HEK293 (cell line): ENCODE data around the gene BMP6.

Experiments used
- CTCF ChIA-PET: fragments of 350-600 bp; formaldehyde crosslinking; extraction: SDS; loops from one replicate; lab custom pipeline; 2021; ENCODE audit warnings: antibody characterized with exemption; lab: Yijun Ruan, JAX
- POLR2A ChIA-PET: fragments of 300-600 bp; formaldehyde crosslinking; extraction: SDS; loops from one replicate; lab custom pipeline; 2020; ENCODE audit warnings: antibody characterized with exemption, inconsistent platforms; lab: Yijun Ruan, JAX
- H3K27ac ChIP-seq: fragments of 200-500 bp; sonication (Bioruptor generic); 2 replicates; pipeline ENCODE4 v1.5.1; 2014; ENCODE audit warnings: low read depth, low read length, control low read depth, inconsistent platforms; ENCODE audit errors: extremely low read depth
- H3K36me3 ChIP-seq, 2 experiments: fragments of 200-500 bp in 1 of 2; sonication (Bioruptor generic) in 1 of 2; 1 replicate in 1 of 2; 2 replicates in 1 of 2; pipeline ENCODE4 v1.5.1; 2014 to 2017; ENCODE audit warnings: inconsistent platforms in 2 of 2, low read length in 2 of 2; ENCODE audit not compliant: control insufficient read depth in 2 of 2, insufficient read depth in 1 of 2
- H3K4me1 ChIP-seq: fragments of 200-500 bp; sonication (Bioruptor generic); 2 replicates; pipeline ENCODE4 v1.5.1; 2014; ENCODE audit warnings: mild to moderate bottlenecking, low read length, inconsistent platforms; ENCODE audit not compliant: control insufficient read depth, insufficient read depth
- H3K4me3 ChIP-seq: 2 replicates; pipeline ENCODE4 v1.5.1; 2011; ENCODE audit warnings: low read depth, mild to moderate bottlenecking, control low read depth, low read length, moderate library complexity
- H3K9me3 ChIP-seq: fragments of 200-500 bp; sonication (Bioruptor generic); 2 replicates; pipeline ENCODE4 v1.5.1; 2014; ENCODE audit warnings: low read depth, low read length, inconsistent platforms; ENCODE audit not compliant: control insufficient read depth, insufficient read depth
- GLIS1 ChIP-seq: fragments of 450-650 bp; formaldehyde crosslinking; IDR thresholded peaks from 2 replicates; pipeline ENCODE4 v1.5.1; 2016; ENCODE audit warnings: missing biosample characterization, missing genetic modification characterization
- KLF16 ChIP-seq: fragments of 450-650 bp; formaldehyde crosslinking; IDR thresholded peaks from 2 replicates; pipeline ENCODE4 v1.5.1; 2017; ENCODE audit warnings: missing biosample characterization, missing genetic modification characterization
- REPIN1 ChIP-seq: fragments of 450-650 bp; formaldehyde crosslinking; IDR thresholded peaks from 2 replicates; pipeline ENCODE4 v1.5.1; 2017; ENCODE audit warnings: missing biosample characterization, missing genetic modification characterization, low read depth
- SP2 ChIP-seq: fragments of 450-650 bp; formaldehyde crosslinking; IDR thresholded peaks from 2 replicates; pipeline ENCODE4 v1.5.1; 2016; ENCODE audit warnings: missing biosample characterization, missing genetic modification characterization
- ZBTB20 ChIP-seq: fragments of 450-650 bp; formaldehyde crosslinking; IDR thresholded peaks from 2 replicates; pipeline ENCODE4 v1.5.1; 2016; ENCODE audit warnings: missing biosample characterization, missing genetic modification characterization
- ZBTB7A ChIP-seq: fragments of 450-650 bp; formaldehyde crosslinking; IDR thresholded peaks from 2 replicates; pipeline ENCODE4 v1.5.1; 2016; ENCODE audit warnings: low read depth, missing biosample characterization, missing genetic modification characterization
- ZEB2 ChIP-seq: fragments of 450-650 bp; formaldehyde crosslinking; IDR thresholded peaks from 2 replicates; pipeline ENCODE4 v1.5.1; 2016; ENCODE audit warnings: missing biosample characterization, missing genetic modification characterization
- ZFP3 ChIP-seq: fragments of 450-650 bp; formaldehyde crosslinking; IDR thresholded peaks from 2 replicates; pipeline ENCODE4 v1.5.1; 2016; ENCODE audit warnings: low read depth, missing biosample characterization, missing genetic modification characterization
- ZNF10 ChIP-seq: fragments of 450-650 bp; formaldehyde crosslinking; IDR thresholded peaks from 2 replicates; pipeline ENCODE4 v1.5.1; 2017; ENCODE audit warnings: missing biosample characterization, missing genetic modification characterization
- ZNF140 ChIP-seq: fragments of 450-650 bp; formaldehyde crosslinking; IDR thresholded peaks from 2 replicates; pipeline ENCODE4 v1.5.1; 2016; ENCODE audit warnings: missing biosample characterization, missing genetic modification characterization
- ZNF19 ChIP-seq: fragments of 450-650 bp; formaldehyde crosslinking; IDR thresholded peaks from 2 replicates; pipeline ENCODE4; 2016; ENCODE audit warnings: missing biosample characterization, missing genetic modification characterization, low read depth
- ZNF274 ChIP-seq, 2 experiments: fragments of 200-500 bp in 1 of 2; fragments of 450-650 bp in 1 of 2; sonication (Bioruptor generic) in 1 of 2; formaldehyde crosslinking in 1 of 2; IDR thresholded peaks; 2 replicates each; pipeline versions ENCODE4 v1.5.1 to v1.6.1; 2014 to 2016; ENCODE audit warnings: borderline replicate concordance in 1 of 2, inconsistent platforms in 1 of 2, low read length in 1 of 2, missing biosample characterization in 1 of 2, missing genetic modification characterization in 1 of 2
- ZNF311 ChIP-seq: fragments of 450-650 bp; formaldehyde crosslinking; IDR thresholded peaks from 2 replicates; pipeline ENCODE4 v1.5.1; 2017; ENCODE audit warnings: missing biosample characterization, missing genetic modification characterization, borderline replicate concordance
- ZNF37A ChIP-seq: fragments of 450-650 bp; IDR thresholded peaks from 2 replicates; pipeline ENCODE4 v1.5.1; 2018; ENCODE audit warnings: missing biosample characterization, missing genetic modification characterization
- ZNF423 ChIP-seq: fragments of 450-650 bp; formaldehyde crosslinking; IDR thresholded peaks from 2 replicates; pipeline ENCODE4 v1.5.1; 2016; ENCODE audit warnings: missing biosample characterization, missing genetic modification characterization
- ZNF514 ChIP-seq: fragments of 450-650 bp; formaldehyde crosslinking; IDR thresholded peaks from 2 replicates; pipeline ENCODE4 v1.5.1; 2016; ENCODE audit warnings: missing biosample characterization, missing genetic modification characterization
- ZNF596 ChIP-seq: fragments of 450-650 bp; IDR thresholded peaks from 2 replicates; pipeline ENCODE4 v1.5.0; 2018; ENCODE audit warnings: missing biosample characterization, mild to moderate bottlenecking, missing genetic modification characterization, moderate library complexity
- ZNF664 ChIP-seq: fragments of 450-650 bp; formaldehyde crosslinking; IDR thresholded peaks from 2 replicates; pipeline ENCODE4 v1.5.1; 2016; ENCODE audit warnings: missing biosample characterization, missing genetic modification characterization
- ZNF701 ChIP-seq: fragments of 450-650 bp; formaldehyde crosslinking; IDR thresholded peaks from 2 replicates; pipeline ENCODE4 v1.5.1; 2016; ENCODE audit warnings: missing biosample characterization, missing genetic modification characterization
- ZNF768 ChIP-seq: fragments of 450-650 bp; formaldehyde crosslinking; IDR thresholded peaks from 2 replicates; pipeline ENCODE4 v1.5.1; 2018; ENCODE audit warnings: missing biosample characterization, mild to moderate bottlenecking, missing genetic modification characterization
- ZSCAN16 ChIP-seq: fragments of 450-650 bp; formaldehyde crosslinking; IDR thresholded peaks from 2 replicates; pipeline ENCODE4 v1.5.1; 2016; ENCODE audit warnings: missing biosample characterization, missing genetic modification characterization
- TF ChIP-seq, protein P1 (sequence below): fragments of 450-650 bp; formaldehyde crosslinking; IDR thresholded peaks from 2 replicates; pipeline ENCODE4 v1.5.1; 2016; ENCODE audit warnings: missing biosample characterization, missing genetic modification characterization, low read depth
- TF ChIP-seq, protein P2 (sequence below): fragments of 450-650 bp; formaldehyde crosslinking; IDR thresholded peaks from 2 replicates; pipeline ENCODE4 v1.5.1; 2016; ENCODE audit warnings: missing biosample characterization, missing genetic modification characterization, borderline replicate concordance
- TF ChIP-seq, protein P3 (sequence below): fragments of 450-650 bp; formaldehyde crosslinking; IDR thresholded peaks from 2 replicates; pipeline ENCODE4 v1.5.1; 2017; ENCODE audit warnings: missing biosample characterization, mild to moderate bottlenecking, missing genetic modification characterization, moderate library complexity

The BMP6 gene

DNA sequence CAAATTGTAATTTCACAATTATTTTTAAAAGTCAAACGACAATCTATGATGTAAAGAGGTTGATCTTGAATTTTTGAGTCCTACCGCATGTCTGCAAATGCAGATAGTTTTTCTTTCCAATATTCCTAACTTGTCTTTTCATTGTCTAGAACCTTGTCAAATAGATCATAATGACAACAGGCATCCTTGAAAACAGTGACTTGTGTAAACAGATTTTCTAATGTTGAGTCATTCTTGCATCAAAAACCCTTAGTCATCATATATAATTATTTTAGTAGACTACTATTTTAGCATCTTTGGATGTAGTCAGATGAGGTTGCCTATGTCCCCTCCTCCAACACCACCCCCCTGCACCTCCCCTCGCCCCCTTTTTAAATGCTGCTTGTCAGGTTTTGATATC, 43.8 kb downstream of the BMP6 start:
- POLR2A ChIA-PET, result no interaction called here
- H3K9me3 ChIP-seq, result no peaks in the 10 kb centered on the region
- no peak overlapping the region for H3K27ac ChIP-seq
- no peak overlapping the region for H3K4me3 ChIP-seq
- H3K36me3 ChIP-seq, result no peaks in the 10 kb centered on the region
- CTCF ChIA-PET, result interaction anchor here (0.6 kb wide), 1 partner anchor 16 kb away, joined by 3 read pairs; no protein-coding TSS in a partner anchor
- 0 out of 2 replicates have a peak, but pooled peaks have one; percentile 27 for TF ChIP-seq ZEB2 (tag by site-specific recombination)
- no peak for TF ChIP-seq ZNF514 (tag by site-specific recombination)
- no peak for TF ChIP-seq ZNF664 (tag by site-specific recombination)
- TF ChIP-seq ZNF596 (tag by site-specific recombination), result no peak
- no peaks in the 10 kb centered on the region; the same call in 1 of the 2 replicates for H3K4me1 ChIP-seq

DNA sequence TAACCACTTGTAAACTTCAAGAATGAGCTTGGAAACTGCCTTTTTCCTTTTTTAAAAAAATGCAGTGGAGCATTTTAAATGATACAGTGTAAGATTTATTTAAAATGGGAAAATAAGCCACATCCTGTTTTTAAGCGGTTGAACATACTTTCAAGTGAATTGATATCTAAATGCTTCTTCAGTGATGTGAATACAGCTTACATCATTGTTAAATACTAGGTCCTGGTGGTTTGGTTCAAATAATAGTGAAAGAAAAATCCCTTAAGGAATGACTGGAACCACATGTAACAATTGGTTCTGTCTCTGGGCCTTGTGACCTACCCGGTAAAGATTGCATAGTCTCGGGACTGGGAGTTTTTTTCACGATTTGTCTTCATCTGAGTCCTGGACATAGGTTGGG, 44.2 kb downstream of the BMP6 start:
- H3K27ac ChIP-seq, result no peak overlapping the region
- no peaks in the 10 kb centered on the region for H3K9me3 ChIP-seq
- ChIA-PET POLR2A (no interaction called here), CTCF (interaction anchor here (0.6 kb wide), 1 partner anchor 16 kb away, joined by 3 read pairs; no protein-coding TSS in a partner anchor)
- H3K4me3 ChIP-seq, result no peak overlapping the region
- H3K36me3 ChIP-seq, result no peaks in the 10 kb centered on the region
- H3K4me1 ChIP-seq, result no peaks in the 10 kb centered on the region; the same call in 1 of the 2 replicates
- TF ChIP-seq ZNF768 (tag by site-specific recombination) (no peak), SP2 (no peak), ZBTB7A (tag by site-specific recombination) (no peak), ZNF423 (tag by site-specific recombination) (no peak), KLF16 (tag by site-specific recombination) (no peak)
- TF ChIP-seq, protein P1, sequence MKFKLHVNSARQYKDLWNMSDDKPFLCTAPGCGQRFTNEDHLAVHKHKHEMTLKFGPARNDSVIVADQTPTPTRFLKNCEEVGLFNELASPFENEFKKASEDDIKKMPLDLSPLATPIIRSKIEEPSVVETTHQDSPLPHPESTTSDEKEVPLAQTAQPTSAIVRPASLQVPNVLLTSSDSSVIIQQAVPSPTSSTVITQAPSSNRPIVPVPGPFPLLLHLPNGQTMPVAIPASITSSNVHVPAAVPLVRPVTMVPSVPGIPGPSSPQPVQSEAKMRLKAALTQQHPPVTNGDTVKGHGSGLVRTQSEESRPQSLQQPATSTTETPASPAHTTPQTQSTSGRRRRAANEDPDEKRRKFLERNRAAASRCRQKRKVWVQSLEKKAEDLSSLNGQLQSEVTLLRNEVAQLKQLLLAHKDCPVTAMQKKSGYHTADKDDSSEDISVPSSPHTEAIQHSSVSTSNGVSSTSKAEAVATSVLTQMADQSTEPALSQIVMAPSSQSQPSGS (tag by site-specific recombination), result no peak

DNA sequence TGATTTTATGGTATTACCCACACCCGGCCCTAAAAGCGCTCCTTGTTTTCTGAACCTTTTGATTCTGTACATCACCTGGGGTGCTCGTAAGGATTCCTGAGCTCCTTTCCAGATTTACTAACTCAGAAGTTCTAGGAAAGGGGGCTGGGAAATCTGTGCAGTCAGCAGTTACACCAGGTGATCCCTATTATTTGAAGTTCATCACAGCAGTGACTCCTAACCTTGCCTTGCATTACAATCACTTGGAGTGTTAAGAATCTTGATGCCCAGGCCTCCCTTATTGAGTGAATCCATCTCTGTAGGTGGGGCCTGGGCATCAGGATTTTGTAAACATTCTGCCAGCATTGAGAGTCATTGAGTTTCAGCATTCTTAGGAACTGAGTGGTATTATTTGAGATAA, 44.7 kb downstream of the BMP6 start:
- H3K4me1 ChIP-seq, result no peaks in the 10 kb centered on the region; the same call in 1 of the 2 replicates
- ChIA-PET CTCF (interaction anchor here (0.6 kb wide), 1 partner anchor 277 kb away, joined by 5 read pairs; no protein-coding TSS in a partner anchor), POLR2A (no interaction called here)
- H3K27ac ChIP-seq, result no peak overlapping the region
- H3K4me3 ChIP-seq, result no peak overlapping the region
- H3K36me3 ChIP-seq, result no peaks in the 10 kb centered on the region
- TF ChIP-seq KLF16 (tag by site-specific recombination) (no peak), ZNF19 (tag by site-specific recombination) (no peak), ZNF701 (tag by site-specific recombination) (no peak), ZSCAN16 (tag by site-specific recombination) (no peak), ZNF140 (tag by site-specific recombination) (no peak), ZFP3 (tag by site-specific recombination) (no peak), ZNF10 (tag by site-specific recombination) (no peak), REPIN1 (no peak), ZNF274 (IDR thresholded peaks at IDR 0.05; ENCODE audit: low read length) (no peak), ZNF274 (tag by site-specific recombination; IDR thresholded peaks at IDR 0.05; ENCODE audit: borderline replicate concordance) (no peak), ZNF311 (no peak), ZNF37A (tag by site-specific recombination) (no peak), ZBTB20 (no peak), GLIS1 (tag by site-specific recombination) (no peak)
- TF ChIP-seq, protein P2, sequence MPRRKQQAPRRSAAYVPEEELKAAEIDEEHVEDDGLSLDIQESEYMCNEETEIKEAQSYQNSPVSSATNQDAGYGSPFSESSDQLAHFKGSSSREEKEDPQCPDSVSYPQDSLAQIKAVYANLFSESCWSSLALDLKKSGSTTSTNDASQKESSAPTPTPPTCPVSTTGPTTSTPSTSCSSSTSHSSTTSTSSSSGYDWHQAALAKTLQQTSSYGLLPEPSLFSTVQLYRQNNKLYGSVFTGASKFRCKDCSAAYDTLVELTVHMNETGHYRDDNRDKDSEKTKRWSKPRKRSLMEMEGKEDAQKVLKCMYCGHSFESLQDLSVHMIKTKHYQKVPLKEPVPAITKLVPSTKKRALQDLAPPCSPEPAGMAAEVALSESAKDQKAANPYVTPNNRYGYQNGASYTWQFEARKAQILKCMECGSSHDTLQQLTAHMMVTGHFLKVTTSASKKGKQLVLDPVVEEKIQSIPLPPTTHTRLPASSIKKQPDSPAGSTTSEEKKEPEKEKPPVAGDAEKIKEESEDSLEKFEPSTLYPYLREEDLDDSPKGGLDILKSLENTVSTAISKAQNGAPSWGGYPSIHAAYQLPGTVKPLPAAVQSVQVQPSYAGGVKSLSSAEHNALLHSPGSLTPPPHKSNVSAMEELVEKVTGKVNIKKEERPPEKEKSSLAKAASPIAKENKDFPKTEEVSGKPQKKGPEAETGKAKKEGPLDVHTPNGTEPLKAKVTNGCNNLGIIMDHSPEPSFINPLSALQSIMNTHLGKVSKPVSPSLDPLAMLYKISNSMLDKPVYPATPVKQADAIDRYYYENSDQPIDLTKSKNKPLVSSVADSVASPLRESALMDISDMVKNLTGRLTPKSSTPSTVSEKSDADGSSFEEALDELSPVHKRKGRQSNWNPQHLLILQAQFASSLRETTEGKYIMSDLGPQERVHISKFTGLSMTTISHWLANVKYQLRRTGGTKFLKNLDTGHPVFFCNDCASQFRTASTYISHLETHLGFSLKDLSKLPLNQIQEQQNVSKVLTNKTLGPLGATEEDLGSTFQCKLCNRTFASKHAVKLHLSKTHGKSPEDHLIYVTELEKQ (tag by site-specific recombination), result no peak
- TF ChIP-seq, protein P3, sequence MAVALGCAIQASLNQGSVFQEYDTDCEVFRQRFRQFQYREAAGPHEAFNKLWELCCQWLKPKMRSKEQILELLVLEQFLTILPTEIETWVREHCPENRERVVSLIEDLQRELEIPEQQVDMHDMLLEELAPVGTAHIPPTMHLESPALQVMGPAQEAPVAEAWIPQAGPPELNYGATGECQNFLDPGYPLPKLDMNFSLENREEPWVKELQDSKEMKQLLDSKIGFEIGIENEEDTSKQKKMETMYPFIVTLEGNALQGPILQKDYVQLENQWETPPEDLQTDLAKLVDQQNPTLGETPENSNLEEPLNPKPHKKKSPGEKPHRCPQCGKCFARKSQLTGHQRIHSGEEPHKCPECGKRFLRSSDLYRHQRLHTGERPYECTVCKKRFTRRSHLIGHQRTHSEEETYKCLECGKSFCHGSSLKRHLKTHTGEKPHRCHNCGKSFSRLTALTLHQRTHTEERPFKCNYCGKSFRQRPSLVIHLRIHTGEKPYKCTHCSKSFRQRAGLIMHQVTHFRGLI (tag by site-specific recombination), result no peak
- no peaks in the 10 kb centered on the region for H3K9me3 ChIP-seq
